ENCODE measurements around the gene LOXHD1.

LOXHD1 gene

DNA sequence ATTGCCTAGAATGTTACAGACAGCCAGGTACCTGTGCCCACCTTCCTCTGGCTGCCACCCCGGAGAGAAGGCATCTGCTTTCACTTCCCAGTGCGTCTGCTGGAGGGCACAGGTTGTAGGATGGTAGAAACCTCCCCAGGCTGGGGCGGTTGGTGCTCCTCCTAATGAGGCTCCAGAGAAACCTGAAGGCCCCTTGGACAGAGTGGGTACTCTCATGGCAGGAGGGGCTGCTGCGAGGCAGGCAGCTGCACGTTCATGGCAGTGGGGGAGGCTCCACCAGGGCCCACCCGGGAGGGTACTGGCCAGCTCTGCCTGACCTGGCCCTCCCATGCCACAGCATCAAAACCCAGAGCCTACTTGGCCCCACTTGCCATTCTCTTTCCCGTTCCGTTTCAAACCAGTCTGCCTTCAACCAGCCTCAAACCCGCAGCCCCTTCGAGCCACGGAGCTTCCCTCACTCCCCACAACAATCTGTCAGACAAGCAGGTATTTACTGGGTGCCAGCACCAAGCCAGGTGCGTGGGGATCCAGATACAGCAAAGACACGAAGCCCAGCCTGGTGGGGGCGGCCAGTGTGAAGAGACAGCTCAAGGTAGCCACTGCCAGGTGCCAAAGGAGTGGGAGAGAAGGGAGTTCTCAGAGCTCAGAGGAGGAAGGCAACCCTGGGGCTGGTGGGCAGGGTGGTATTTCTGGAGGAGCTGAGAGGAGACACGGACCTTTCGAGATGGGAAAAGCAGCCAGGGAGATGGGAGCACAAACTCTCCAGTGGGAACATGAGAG lies 229.6 kb downstream of the LOXHD1 start:
- in situ Hi-C loops (cut with MboI; ENCODE audit: low sequenced_read_pairs) = no loop called here

Data from HL-60/S4 (cell line).